GM12892 (cell line): ENCODE measurements around the gene NOPCHAP1.
"Not testable (repeated sequence)": the region's sequence is repeated elsewhere in the genome, so short reads cannot be mapped to it uniquely, and the experiment has no call there.

Experiments
- POLR2A ChIP-seq: IDR thresholded peaks from 2 replicates; pipeline ENCODE4 v1.6.1; 2011; ENCODE audit warnings: low read depth, low read length, control low read depth
- TAF1 ChIP-seq: IDR thresholded peaks from 2 replicates; pipeline ENCODE4 v1.6.1; 2011; ENCODE audit warnings: low read depth, mild to moderate bottlenecking, control low read depth, low read length, borderline replicate concordance

DNA sequence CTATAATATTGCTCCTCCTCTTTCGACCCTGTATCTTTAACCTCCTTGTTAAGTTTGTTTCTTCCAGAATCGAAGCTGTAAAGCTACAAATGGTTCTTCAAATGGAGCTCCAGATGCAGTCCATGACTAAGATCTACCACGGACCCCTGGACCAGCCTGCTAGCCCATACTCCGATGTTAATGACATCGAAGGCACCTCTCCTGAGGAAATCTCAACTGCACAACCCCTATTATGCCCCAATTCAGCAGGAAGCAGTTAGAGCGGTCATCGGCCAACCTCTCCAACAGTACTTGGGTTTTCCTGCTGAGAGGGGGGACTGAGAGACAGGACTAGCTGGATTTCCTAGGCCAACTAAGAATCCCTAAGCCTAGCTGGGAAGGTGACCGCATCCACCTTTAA is 42.7 kb upstream of the NOPCHAP1 start:
- not testable (repeated sequence) for TF ChIP-seq POLR2A, TAF1
